Measurements from ENCODE around the gene SCGB1C2. TPM values are rescaled to one million over a fixed set of nuclear protein-coding genes. Genes with fewer than 3 reads are reported as not detected.

SCGB1C2 gene
- total and polyA plus RNA-seq, 2 donors, result not detected

DNA sequence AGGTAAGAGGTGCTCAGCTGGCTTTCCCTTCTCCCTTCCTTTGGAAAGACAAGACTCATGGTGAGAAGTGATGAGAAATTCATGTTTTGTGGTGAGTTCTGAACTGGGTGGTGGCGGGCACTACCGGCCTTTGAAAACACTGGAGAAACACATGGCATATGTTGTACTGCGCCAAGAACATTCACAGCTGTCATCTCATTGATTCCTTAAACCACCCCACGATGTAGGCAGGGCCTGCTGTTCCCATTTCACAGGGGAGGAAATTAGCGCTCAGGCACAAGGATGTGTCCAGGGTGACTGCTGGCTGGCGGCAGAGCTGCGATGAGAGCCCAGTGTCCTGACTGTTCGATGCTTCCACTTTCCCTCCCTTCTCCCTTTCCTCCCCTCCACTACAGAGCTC is 45.7 kb downstream of the SCGB1C2 start:
- no peak for DNase-seq (ENCODE audit: extremely low spot score)
- H3K27ac ChIP-seq (ENCODE audit: low read depth), result no peak overlapping the region
- no peaks in the 10 kb centered on the region for H3K4me1 ChIP-seq (ENCODE audit: insufficient read depth)
- H3K4me3 ChIP-seq (ENCODE audit: low read depth, low read length), result no peak overlapping the region
- 82% methylated on average over 8 of the region's 8 CpGs for WGBS
- H3K36me3 ChIP-seq (ENCODE audit: insufficient read depth), result no peaks in the 10 kb centered on the region

DNA sequence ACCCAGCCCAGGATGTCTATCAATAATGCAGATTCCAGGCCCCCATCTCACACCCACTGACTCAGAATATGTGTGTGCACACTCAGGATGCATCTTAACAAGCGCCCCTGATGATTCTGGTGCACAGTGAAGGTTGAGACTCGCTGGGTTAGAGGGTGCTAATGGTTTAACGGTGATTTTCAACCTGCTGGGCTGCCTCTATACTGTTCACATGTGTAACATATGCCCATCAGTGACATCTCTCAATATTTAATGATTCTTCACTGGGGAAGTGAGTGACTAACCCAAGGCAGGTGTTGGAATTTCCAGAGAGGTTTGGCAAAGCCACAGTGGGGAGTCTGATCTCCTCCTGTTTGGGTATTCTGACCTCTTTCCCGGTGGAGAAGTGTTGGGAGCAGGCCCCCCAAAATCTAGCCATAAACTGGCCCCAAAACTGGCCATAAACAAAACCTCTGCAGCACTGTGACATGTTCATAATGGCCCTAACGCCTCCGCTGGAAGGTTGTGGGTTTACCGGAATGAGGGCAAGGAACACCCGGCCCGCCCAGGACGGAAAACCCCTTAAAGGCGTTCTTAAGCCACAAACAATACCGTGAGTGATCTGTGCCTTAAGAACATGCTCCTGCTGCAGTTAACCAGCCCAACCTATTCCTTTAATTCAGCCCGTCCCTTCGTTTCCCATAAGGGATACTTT is 48.2 kb downstream of the SCGB1C2 start:
- Histone ChIP-seq H3K4me3 (ENCODE audit: low read depth, low read length) (no peak overlapping the region), H3K4me1 (ENCODE audit: insufficient read depth) (no peaks in the 10 kb centered on the region), H3K36me3 (ENCODE audit: insufficient read depth) (no peaks in the 10 kb centered on the region), H3K27ac (ENCODE audit: low read depth) (no peak overlapping the region)
- DNase-seq (ENCODE audit: extremely low spot score), result no peak
- WGBS, result 53% methylated on average over 14 of the region's 14 CpGs

DNA sequence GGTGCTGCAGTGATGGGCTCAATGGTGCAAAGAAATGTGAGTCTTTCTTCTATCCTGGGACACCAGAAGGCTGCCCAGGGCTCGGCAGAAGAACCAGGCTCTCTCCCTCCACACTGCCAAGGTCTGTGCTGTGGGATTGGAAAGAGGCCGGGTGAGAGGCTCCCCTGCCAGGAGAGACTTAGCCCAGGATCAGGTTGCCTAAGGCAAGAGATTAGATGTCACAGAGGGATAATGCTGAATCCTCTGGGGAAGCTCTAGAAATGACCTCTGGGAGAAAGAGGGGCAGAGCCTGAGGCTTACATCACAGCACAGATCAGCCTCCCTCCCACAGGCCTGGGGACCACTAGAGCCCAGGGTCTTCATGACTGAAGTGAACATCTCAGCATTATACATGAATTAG is 49.8 kb downstream of the SCGB1C2 start:
- Histone ChIP-seq H3K4me3 (ENCODE audit: low read depth, low read length) (no peak overlapping the region), H3K27ac (ENCODE audit: low read depth) (no peak overlapping the region), H3K36me3 (ENCODE audit: insufficient read depth) (no peaks in the 10 kb centered on the region), H3K4me1 (ENCODE audit: insufficient read depth) (no peaks in the 10 kb centered on the region)
- 54% methylated on average over 2 of the region's 2 CpGs for WGBS
- DNase-seq (ENCODE audit: extremely low spot score), result no peak

Small RNAs within 50 kb of the gene (small RNA-seq; reads per million reads assigned to genes)
- not detected for gene RF00026

Other genes starting within 250 kb of the SCGB1C2 start
- gene DOC2B, start 44.1 kb downstream of the SCGB1C2 start, total RNA-seq, result 5.1 TPM
- gene DOC2B, start 44.1 kb downstream of the SCGB1C2 start, polyA plus RNA-seq, result 13.2 TPM
- gene RPH3AL, start 215.2 kb downstream of the SCGB1C2 start, total RNA-seq, result 5.4 TPM
- 7.1 TPM for gene RPH3AL, start 215.2 kb downstream of the SCGB1C2 start, polyA plus RNA-seq

Measured in urinary bladder (tissue), 4 donors.